ENCODE data around the gene LDLRAD4.
A peak's percentile ranks its signal among the peaks of the same experiment; 100 is the strongest.

Gene LDLRAD4

DNA sequence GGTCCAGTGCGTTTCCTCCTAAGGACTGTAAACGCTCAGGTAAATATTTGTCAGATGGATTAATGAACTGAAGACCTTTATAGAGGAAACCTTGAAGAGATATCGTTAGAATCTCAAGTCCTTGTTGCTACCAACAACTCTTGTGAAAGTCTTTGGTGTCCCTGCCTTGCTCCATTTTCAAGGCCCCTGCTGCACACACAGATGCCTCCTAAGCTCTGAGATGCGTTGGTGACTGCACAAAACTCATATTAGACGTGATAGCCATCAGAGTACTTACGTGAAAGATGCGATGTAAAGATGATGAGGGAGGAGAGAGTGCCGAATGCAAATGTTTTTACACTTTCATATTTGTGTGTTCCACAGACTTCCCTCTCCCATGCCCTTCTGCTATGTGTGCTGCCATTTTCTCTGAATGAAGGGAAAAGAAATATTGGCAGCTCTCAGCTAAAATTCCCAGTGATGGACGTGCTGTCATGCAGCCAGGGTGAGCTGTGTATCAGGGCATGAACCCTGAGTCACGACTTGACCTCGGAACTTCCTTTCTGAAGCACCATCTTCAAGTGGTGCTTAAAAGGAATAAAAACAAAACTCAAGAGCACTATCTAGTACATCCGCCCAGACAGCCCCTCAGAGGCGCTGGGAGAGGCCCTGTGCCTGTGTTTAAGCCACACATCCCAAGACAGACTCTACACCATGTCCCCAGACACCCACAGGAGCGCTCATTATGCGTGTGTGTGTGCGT is 390.4 kb downstream of the LDLRAD4 start:
- no peak for DNase-seq (ENCODE audit: low spot score)
- in situ Hi-C loops (cut with MboI; ENCODE audit: low sequenced_read_pairs, unreplicated experiment) = no loop called here
- TF ChIP-seq, protein P1, sequence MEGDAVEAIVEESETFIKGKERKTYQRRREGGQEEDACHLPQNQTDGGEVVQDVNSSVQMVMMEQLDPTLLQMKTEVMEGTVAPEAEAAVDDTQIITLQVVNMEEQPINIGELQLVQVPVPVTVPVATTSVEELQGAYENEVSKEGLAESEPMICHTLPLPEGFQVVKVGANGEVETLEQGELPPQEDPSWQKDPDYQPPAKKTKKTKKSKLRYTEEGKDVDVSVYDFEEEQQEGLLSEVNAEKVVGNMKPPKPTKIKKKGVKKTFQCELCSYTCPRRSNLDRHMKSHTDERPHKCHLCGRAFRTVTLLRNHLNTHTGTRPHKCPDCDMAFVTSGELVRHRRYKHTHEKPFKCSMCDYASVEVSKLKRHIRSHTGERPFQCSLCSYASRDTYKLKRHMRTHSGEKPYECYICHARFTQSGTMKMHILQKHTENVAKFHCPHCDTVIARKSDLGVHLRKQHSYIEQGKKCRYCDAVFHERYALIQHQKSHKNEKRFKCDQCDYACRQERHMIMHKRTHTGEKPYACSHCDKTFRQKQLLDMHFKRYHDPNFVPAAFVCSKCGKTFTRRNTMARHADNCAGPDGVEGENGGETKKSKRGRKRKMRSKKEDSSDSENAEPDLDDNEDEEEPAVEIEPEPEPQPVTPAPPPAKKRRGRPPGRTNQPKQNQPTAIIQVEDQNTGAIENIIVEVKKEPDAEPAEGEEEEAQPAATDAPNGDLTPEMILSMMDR (IDR thresholded peaks at IDR 0.05; ENCODE audit: borderline replicate concordance, control extremely low read depth, extremely low read depth, insufficient read depth, missing control alignments) = no peak

- DNase-seq (ENCODE audit: low spot score) = no peak
- TF ChIP-seq, protein P1 (IDR thresholded peaks at IDR 0.05; ENCODE audit: borderline replicate concordance, control extremely low read depth, extremely low read depth, insufficient read depth, missing control alignments) = no peak
- in situ Hi-C loops (cut with MboI; ENCODE audit: low sequenced_read_pairs, unreplicated experiment) = loop anchor here (5.0 kb wide), 1 partner anchor 43 kb away; no protein-coding TSS in a partner anchor
Measured at GRCh38 chr18:13610555-13611141, 392.1 kb downstream of the LDLRAD4 start.

DNA sequence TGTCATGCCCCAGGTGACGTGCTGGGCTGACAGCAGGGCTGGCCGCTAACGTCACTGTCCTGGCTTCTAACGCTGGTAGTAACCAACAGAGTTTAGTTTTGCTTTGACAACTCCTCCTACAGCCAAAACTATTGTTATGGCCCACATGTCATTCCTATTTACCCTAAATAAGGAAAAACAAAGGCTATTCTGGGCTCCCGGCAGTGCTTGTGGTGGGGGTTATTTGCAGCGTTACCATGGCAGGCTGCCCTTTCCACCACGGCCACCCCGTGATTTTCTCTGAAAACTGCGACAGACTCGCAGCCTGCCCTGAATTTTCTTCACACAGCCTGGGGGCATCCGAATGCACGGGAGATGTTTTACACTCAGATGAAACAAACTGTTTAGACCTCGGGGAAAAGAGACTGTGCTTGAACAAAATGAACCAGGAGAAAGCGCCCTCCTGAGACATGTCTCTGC is 392.6 kb downstream of the LDLRAD4 start:
- in situ Hi-C loops (cut with MboI; ENCODE audit: low sequenced_read_pairs, unreplicated experiment) = loop anchor here (5.0 kb wide), 1 partner anchor 44 kb away; no protein-coding TSS in a partner anchor
- DNase-seq (ENCODE audit: low spot score) = peak; percentile 80
- TF ChIP-seq, protein P1 (IDR thresholded peaks at IDR 0.05; ENCODE audit: borderline replicate concordance, control extremely low read depth, extremely low read depth, insufficient read depth, missing control alignments) = no peak

GRCh38 chr18:13611601-13612195 is 393.1 kb downstream of the LDLRAD4 start:
- in situ Hi-C loops (cut with MboI; ENCODE audit: low sequenced_read_pairs, unreplicated experiment) = loop anchor here (5.0 kb wide), 1 partner anchor 44 kb away; no protein-coding TSS in a partner anchor
- TF ChIP-seq, protein P1 (IDR thresholded peaks at IDR 0.05; ENCODE audit: borderline replicate concordance, control extremely low read depth, extremely low read depth, insufficient read depth, missing control alignments) = no peak
- DNase-seq (ENCODE audit: low spot score) = no peak

GRCh38 chr18:13612196-13612997 is 393.8 kb downstream of the LDLRAD4 start:
- in situ Hi-C loops (cut with MboI; ENCODE audit: low sequenced_read_pairs, unreplicated experiment) = loop anchor here (5.0 kb wide), 1 partner anchor 45 kb away; no protein-coding TSS in a partner anchor
- TF ChIP-seq, protein P1 (IDR thresholded peaks at IDR 0.05; ENCODE audit: borderline replicate concordance, control extremely low read depth, extremely low read depth, insufficient read depth, missing control alignments) = no peak

GRCh38 chr18:13613099-13613498 is 394.5 kb downstream of the LDLRAD4 start:
- peak; percentile 34 for DNase-seq (ENCODE audit: low spot score)
- TF ChIP-seq, protein P1 (IDR thresholded peaks at IDR 0.05; ENCODE audit: borderline replicate concordance, control extremely low read depth, extremely low read depth, insufficient read depth, missing control alignments) = no peak
- in situ Hi-C loops (cut with MboI; ENCODE audit: low sequenced_read_pairs, unreplicated experiment) = loop anchor here (5.0 kb wide), 1 partner anchor 46 kb away; no protein-coding TSS in a partner anchor

More at GRCh38 chr18:13612196-13612997, 393.8 kb downstream of the LDLRAD4 start:
- DNase-seq (ENCODE audit: low spot score) = peak; percentile 75

Measured in GM13976 (cell line).